ENCODE results near the gene MYCT1. TPM values are rescaled to one million over a fixed set of nuclear protein-coding genes. Genes with fewer than 3 reads are reported as not detected.

The MYCT1 gene
- total RNA-seq, 1 experiment from 2014 or later = 0.17 TPM

GRCh38 chr6:152661776-152662175, 35.9 kb upstream of the MYCT1 start:
- no peaks in the 10 kb centered on the region for H3K79me2 ChIP-seq (ENCODE audit: insufficient read depth, low read length)
- WGBS (ENCODE audit: extremely low coverage, insufficient read length, low lambda C conversion rate) = no CpG with 5 or more reads among the region's 3 CpGs
- H3K9ac ChIP-seq (ENCODE audit: extremely low read depth, insufficient read length, low read length) = no peak overlapping the region
- H3K4me2 ChIP-seq (ENCODE audit: insufficient read depth, insufficient read length, low read length) = no peak overlapping the region
- H3K14ac ChIP-seq (ENCODE audit: insufficient read depth, low read length) = no peak overlapping the region
- no peak overlapping the region for H2AFZ ChIP-seq (ENCODE audit: low read length)
- H3K4me1 ChIP-seq (ENCODE audit: insufficient read depth, low read length) = no peaks in the 10 kb centered on the region
- no peak overlapping the region for H4K91ac ChIP-seq (ENCODE audit: insufficient read length, low read depth, low read length)
- no peak overlapping the region for H3K18ac ChIP-seq (ENCODE audit: insufficient read length, low read depth, low read length)
- Mint-ChIP-seq H3K36me3 (ENCODE audit: insufficient read depth in 1 of 3, low read depth in 3 of 3) (no peaks in the 10 kb centered on the region), H3K9me3 (no peaks in the 10 kb centered on the region; a peak in 1 of 5 replicates), H3K27me3 (ENCODE audit: low read depth) (no peaks in the 10 kb centered on the region), H3K4me1 (no peaks in the 10 kb centered on the region), H3K4me3 (no peak overlapping the region), H3K27ac (no peak overlapping the region)
- no peak overlapping the region for H2AK5ac ChIP-seq (ENCODE audit: insufficient read length, low read length)
- no peak overlapping the region for H3K56ac ChIP-seq (ENCODE audit: insufficient read length, low read depth, low read length)
- H3K79me1 ChIP-seq (ENCODE audit: insufficient read depth, low read depth, low read length, poor library complexity, severe bottlenecking) = no peaks in the 10 kb centered on the region
- H4K5ac ChIP-seq (ENCODE audit: insufficient read length, low read depth, low read length) = no peak overlapping the region
- H3K9me3 ChIP-seq (ENCODE audit: control insufficient read depth, low read depth, low read length) = no peaks in the 10 kb centered on the region
- H2BK5ac ChIP-seq (ENCODE audit: insufficient read length, low read length) = no peak overlapping the region
- no peak overlapping the region for H3K4ac ChIP-seq (ENCODE audit: low read depth, low read length)
- H4K8ac ChIP-seq (replicated peaks; ENCODE audit: insufficient read length, low read depth, low read length) = no peak overlapping the region
- H3K23ac ChIP-seq (ENCODE audit: insufficient read length, low read depth, low read length) = no peak overlapping the region
- no peak for TF ChIP-seq CTCF (conservative IDR thresholded peaks at IDR 0.05)
- no peak overlapping the region for H3T11ph ChIP-seq (ENCODE audit: low read length)
- H3K27me3 ChIP-seq (ENCODE audit: insufficient read depth, low read length) = no peaks in the 10 kb centered on the region
- H3K27ac ChIP-seq (ENCODE audit: insufficient read length, low read depth, low read length) = no peak overlapping the region
- H2BK12ac ChIP-seq (ENCODE audit: insufficient read length, low read depth, low read length) = no peak overlapping the region
- H3K23me2 ChIP-seq (ENCODE audit: insufficient read length, low read depth, low read length, poor library complexity, severe bottlenecking) = no peaks in the 10 kb centered on the region
- H2BK15ac ChIP-seq (ENCODE audit: low read depth, low read length) = no peak overlapping the region
- H2BK20ac ChIP-seq (ENCODE audit: low read depth, low read length, poor library complexity, severe bottlenecking) = no peak overlapping the region
- H4K20me1 ChIP-seq (ENCODE audit: control insufficient read depth, insufficient read depth, insufficient read length) = no peaks in the 10 kb centered on the region
- no peak for DNase-seq
- H2BK120ac ChIP-seq (ENCODE audit: low read depth, low read length, poor library complexity, severe bottlenecking) = no peak overlapping the region
